ENCODE measurements around the gene SLC25A4.
A peak's percentile ranks its signal among the peaks of the same experiment; 100 is the strongest.
"Not testable (repeated sequence)": the region's sequence is repeated elsewhere in the genome, so short reads cannot be mapped to it uniquely, and the experiment has no call there.

SLC25A4 gene

DNA sequence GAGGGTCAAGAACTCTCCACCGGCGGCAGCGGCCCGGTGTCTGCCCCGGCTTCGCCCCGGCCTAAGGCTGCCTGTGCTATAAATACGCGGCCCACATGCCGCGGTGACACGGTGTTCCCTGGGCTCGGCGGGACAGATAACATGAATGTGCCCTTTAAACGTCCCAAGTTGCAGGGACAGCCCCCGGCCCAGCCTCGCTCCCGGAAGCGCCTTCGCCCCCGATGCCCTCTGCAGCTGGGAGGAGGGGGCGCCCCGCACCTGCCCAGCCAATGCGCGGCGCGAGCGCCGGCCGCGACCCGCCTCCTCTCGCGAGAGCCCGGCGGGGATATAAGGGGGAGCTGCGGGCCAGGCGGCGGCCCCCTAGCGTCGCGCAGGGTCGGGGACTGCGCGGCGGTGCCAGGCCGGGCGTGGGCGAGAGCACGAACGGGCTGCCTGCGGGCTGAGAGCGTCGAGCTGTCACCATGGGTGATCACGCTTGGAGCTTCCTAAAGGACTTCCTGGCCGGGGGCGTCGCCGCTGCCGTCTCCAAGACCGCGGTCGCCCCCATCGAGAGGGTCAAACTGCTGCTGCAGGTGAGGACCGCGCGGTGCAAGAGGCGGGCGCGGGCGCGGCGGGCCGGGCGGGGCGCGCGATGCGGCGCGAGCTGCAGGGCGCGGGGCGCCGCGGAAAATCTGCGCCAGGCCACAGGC lies at the start of gene SLC25A4:
TSS of gene SLC25A4 (plus strand) at position 355 of the 689 bp plus-strand sequence. CDS start at position 462, 107 bp downstream.
- peak; percentile 69 to 79 for DNase-seq

DNA sequence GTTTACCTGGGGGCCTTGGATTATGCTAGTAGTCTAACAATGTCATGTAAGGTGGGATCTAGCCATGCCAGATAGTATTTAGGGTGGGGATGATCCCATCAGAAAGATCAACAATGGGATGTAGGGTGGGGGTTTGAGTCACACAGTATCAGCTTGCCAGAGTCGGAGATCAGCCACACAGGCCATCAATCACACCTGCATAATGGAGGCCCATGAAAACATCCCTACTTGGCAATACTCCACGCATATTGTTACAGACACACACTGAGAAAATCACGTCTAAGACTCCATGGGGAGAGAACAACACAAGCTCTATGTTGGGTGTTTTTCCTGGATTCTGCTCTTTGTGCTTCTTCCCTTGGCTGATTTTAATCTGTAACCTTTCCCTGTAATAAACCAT lies 49.5 kb upstream of the SLC25A4 start:
- DNase-seq, result peak in 1 of 2 experiments; percentile 16

- peak; percentile 21 for DNase-seq
Measured at GRCh38 chr4:185096032-185096653, 46.9 kb upstream of the SLC25A4 start.

GRCh38 chr4:185098474-185098873 lies 44.6 kb upstream of the SLC25A4 start:
- no peak for DNase-seq

DNA sequence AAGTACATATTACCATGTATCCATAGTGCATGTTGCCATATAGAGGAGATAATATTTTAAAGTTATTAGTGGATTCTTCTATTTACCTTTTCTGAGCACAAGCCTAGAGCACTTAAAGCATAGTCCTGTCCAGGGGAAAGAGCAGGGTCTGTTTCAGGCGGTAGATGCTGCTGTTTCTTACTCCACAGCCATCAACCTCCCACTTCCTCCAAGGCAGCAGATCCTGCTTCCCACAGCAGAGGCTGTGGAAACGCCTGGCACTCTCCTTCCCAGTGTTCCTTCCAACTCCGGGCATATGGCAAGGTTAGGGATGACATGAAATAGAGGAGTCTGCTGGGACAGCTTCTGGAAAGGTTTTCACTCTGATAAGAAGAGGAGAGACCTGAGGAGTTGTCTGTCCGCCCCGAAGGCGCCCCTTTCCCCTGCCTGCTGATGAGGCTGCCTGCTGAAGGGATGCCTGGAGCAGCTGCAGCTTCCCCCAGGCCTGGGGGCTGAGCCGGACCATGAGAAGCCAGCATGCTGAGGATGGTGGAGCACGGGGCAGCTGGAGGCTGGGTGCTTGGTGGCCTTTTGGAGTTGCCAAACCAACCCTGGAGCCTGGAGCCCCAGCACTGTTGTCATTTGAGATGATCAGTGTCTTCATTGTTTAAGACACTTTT lies 43.9 kb upstream of the SLC25A4 start:
- no peak for DNase-seq

GRCh38 chr4:185099940-185100339 lies 43.1 kb upstream of the SLC25A4 start:
- DNase-seq, result no peak

- DNase-seq, result no peak
Measured at GRCh38 chr4:185100423-185100822, 42.6 kb upstream of the SLC25A4 start.

GRCh38 chr4:185101354-185101890 lies 41.6 kb upstream of the SLC25A4 start:
- DNase-seq, result no peak

DNA sequence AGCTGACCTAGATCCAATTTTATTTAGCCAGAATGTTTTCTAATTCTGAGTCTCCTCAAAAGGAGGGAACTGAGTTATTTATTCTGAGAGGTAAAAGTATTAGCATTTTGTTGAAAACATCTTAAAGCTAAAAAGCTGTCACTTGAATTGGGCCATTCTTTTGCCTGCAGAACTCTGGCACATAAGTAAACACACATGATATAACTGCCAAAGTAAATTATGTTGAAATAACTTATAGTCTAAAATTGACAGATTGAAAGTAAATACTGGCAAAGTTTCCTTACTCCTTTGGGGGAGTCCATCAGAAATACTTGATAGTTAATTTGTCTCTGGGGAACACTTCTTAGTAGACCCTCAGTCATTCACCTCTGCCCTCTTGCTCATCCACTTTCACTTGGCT lies 38.3 kb upstream of the SLC25A4 start:
- DNase-seq, result no peak

- DNase-seq, result no peak
Measured at GRCh38 chr4:185106353-185106752, 36.7 kb upstream of the SLC25A4 start.

GRCh38 chr4:185107574-185107973 lies 35.5 kb upstream of the SLC25A4 start:
- DNase-seq, result not testable (repeated sequence)

- no peak for DNase-seq
Measured at GRCh38 chr4:185108185-185108584, 34.9 kb upstream of the SLC25A4 start.

DNA sequence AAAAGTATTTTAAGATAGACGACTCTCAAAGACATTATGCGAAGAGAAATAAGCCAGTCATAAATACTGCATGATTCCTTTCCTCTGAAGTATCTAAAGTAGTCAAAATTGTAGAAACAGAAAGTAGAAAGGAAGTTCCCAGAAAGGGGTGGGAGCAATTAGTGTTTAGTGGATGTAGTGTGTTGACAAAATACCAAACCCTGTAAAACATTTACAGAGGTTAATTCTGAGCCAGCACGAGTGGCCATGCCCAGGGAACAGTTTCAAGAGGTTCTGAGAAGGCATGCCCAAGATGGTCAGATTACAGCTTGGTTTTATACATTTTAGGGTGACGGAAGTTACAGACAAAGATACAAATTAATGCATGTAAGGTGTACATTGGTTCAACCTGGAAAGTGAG lies 34.4 kb upstream of the SLC25A4 start:
- no peak for DNase-seq

- no peak for DNase-seq
Measured at GRCh38 chr4:185109736-185110135, 33.3 kb upstream of the SLC25A4 start.

GRCh38 chr4:185110375-185110823 lies 32.7 kb upstream of the SLC25A4 start:
- no peak for DNase-seq

DNA sequence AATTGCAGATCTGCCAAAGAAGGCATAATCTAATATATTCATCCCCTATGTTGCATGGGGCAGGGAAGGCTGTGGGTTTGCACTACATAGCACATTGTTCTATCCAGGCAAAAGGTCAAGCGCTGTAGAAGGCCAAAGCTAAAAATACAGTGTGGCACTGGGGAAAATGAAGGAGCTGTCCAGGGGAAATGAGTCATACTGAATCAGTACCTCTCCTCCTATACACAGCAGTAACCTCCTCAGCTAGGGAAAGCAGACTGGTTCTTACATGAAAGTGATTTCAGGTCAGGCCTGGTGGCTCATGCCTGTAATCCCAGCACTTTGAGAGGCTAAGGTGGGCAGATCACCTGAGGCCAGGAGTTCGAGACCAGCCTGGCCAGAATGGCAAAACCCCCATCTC lies 31.0 kb upstream of the SLC25A4 start:
- no peak for DNase-seq

DNA sequence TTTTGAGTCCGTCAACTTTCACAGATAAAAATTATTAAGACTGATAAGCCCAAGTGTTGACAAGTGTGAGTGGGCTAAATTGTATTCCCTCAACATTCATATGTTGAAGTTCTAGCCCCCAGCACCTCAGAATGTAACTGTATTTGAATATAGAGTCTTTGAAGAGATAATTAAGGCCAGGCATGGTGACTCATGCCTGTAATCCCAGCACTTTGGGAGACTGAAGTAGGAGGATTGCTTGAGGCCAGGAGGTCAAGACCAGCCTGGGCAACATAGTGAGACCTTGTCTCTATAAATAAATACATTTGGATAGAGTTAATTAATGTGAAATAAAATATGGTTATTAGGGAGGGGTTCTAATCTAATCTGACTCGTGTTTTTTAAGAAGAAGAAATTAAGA lies 29.7 kb upstream of the SLC25A4 start:
- no peak for DNase-seq

- DNase-seq, result no peak
Measured at GRCh38 chr4:185115827-185116232, 27.2 kb upstream of the SLC25A4 start.

- DNase-seq, result no peak
Measured at GRCh38 chr4:185117300-185117934, 25.6 kb upstream of the SLC25A4 start.

GRCh38 chr4:185118876-185119275 lies 24.2 kb upstream of the SLC25A4 start:
- DNase-seq, result no peak

DNA sequence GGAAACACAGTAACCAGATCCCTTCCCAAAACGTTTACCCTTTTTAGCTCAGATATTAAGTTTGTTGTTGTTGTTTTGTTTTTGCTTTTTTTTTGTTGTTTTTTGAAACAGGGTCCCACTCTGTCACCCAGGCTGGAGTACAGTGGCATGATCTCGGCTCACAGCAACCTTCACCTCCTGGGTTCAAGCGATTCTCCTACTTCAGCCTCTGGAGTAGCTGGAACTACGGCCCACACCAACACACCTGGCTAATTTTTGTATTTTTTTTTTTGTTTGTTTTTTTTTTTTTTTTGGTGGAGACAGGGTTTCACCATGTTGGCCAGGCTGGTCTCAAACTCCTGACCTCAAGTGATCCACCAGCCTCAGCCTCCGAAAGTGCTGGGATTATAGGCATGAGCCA lies 23.6 kb upstream of the SLC25A4 start:
- DNase-seq, result not testable (repeated sequence)

DNA sequence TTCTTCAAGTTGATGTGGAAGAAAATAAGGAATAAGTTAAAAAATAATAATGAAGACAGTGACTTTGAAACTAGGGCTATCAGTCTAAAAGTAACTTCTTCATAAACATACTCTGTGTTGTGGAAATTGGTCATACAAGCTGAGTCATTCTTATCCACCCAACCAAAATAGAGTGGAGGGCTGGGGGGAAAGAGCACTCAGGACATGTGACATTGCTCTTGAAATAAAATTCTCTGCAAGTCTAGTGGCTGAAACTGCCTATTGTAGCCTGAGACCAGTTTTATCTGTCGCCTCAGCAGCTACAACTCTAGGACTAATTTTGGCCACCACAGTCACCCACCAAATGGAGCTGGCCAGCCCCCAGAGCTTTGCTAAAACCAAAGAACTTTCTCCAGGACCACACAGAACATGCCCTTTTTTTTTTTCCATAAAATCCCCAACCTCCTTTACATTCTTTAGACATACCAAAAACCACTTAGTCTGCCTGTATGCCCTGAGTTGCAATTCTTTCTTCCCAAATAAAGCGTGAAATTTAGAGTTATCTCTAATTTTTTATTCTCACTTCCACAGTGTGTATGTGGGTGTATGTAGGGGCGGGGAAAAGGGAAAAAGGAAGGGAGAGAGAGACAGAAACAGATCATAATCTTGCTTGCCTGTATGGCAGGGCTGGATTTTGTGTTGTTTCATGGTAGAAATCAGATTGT lies 23.0 kb upstream of the SLC25A4 start:
- DNase-seq, result no peak

DNA sequence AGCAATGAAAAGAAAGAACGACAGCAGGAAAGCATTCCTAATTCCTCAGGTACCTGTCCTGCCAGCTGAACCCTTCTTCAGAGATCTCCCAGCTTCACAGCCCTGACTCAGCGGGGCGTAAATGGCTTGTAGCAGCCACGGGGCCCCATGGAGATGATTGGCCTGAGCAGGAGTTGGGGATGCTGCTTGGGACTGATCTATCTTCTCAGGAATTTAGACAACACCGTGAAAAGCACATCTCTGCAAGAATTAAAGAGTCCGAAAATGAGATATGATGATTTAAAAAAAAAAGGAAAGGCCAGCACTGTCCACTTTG lies 22.5 kb upstream of the SLC25A4 start:
- DNase-seq, result no peak

Measured in NCI-H2081 (cell line).